Activated CD4-positive, alpha-beta T cell treated with anti-CD3 and anti-CD28 coated beads, Interleukin-2, amount 10 ng/mL, durations not matched to agents 7 days and 5 days (primary cell): ENCODE results near the gene PARD3. TPM values are rescaled to one million over a fixed set of nuclear protein-coding genes. Genes with fewer than 3 reads are reported as not detected.

Experiments used
- CTCF ChIA-PET: fragments of 350-600 bp; sonication (Branson Sonifier 250); formaldehyde crosslinking; loops from one replicate; lab custom pipeline; 2021; ENCODE audit warnings: antibody characterized with exemption; lab: Charles Lee
- POLR2A ChIA-PET: fragments of 350-600 bp; sonication (Branson Sonifier 250); formaldehyde crosslinking; loops from one replicate; lab custom pipeline; 2021; ENCODE audit warnings: antibody characterized with exemption; lab: Charles Lee
- DNase-seq: peaks from one replicate; pipeline ENCODE4 v3.0.0-alpha.2; 2020
- H3K27ac Mint-ChIP-seq: one replicate; pipeline ENCODE4 v1.8.0; 2021; ENCODE audit warnings: mild to moderate bottlenecking, moderate library complexity, mixed read lengths
- H3K27me3 Mint-ChIP-seq: one replicate; pipeline ENCODE4 v1.8.0; 2021; ENCODE audit warnings: mixed read lengths
- H3K36me3 Mint-ChIP-seq: one replicate; pipeline ENCODE4 v1.8.0; 2021; ENCODE audit warnings: low read depth, mixed read lengths
- H3K4me1 Mint-ChIP-seq: one replicate; pipeline ENCODE4 v1.8.0; 2021; ENCODE audit warnings: mixed read lengths
- H3K4me3 Mint-ChIP-seq: one replicate; pipeline ENCODE4 v1.8.0; 2021; ENCODE audit warnings: mild to moderate bottlenecking, moderate library complexity, mixed read lengths
- H3K9me3 Mint-ChIP-seq: one replicate; pipeline ENCODE4 v1.8.0; 2021; ENCODE audit warnings: mixed read lengths
- total RNA-seq, 2 experiments: library from RNA; stranded (reverse); gene quantifications; one replicate each; pipeline ENCODE4 v1.2.3, GENCODE V29; 2021

PARD3 gene
- total RNA-seq, 2 experiments from 2014 or later, result 1.0 to 1.2 TPM

DNA sequence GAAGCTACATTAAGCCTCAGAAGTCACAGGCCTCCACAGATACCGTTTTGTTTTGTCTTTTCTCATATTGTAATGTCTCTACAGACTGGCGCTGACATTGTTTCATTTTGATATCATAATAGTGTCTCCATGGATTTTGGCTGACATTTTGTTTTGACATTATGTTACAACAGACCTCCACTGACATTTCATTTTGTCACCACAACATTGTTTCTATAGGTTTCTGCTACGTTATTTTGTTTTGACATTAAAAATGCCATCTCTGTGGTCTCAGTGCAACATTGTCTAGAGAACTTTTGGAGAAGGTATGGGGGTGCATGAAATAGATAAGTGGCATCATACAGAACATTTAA, 666.8 kb downstream of the PARD3 start:
- Mint-ChIP-seq H3K27ac (no peak overlapping the region), H3K9me3 (no peaks in the 10 kb centered on the region), H3K36me3 (no peaks in the 10 kb centered on the region), H3K4me3 (no peak overlapping the region), H3K27me3 (peaks cover 7% of the 10 kb centered on the region), H3K4me1 (no peaks in the 10 kb centered on the region)
- ChIA-PET POLR2A (no interaction called here), CTCF (no interaction called here)
- DNase-seq, result no peak

DNA sequence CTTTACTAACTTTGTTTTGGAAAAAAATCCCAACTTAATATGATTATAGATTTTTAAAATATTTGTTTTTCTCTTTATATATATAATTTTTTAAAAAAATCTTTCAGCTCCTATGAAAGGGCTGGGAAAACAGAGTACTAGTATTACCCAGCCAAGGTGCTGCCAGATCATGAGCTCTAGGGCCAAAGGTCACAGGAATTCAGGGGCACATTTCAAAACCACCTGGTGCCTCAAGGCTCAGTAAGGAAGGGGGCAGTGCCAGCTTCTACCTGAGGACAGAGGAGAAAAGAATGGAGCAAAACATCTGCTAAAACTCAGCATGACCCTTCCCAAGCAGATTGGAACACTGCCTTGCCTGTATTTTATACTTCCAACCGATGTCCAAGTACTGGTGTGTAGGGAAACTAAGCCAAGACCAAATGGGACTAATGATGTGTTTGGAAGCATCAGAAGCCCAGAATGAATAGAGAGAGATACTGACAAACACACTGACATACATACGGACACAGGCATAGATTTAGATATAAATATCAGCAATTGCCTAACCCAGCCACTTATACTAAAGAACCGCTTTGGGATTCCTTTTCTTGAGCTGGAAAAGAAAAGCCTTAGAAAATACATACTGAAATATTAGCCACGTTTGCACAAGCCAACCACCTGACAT, 667.3 kb downstream of the PARD3 start:
- no peak overlapping the region for H3K27ac Mint-ChIP-seq
- H3K4me3 Mint-ChIP-seq, result no peak overlapping the region
- ChIA-PET CTCF (interaction anchor here (1.3 kb wide), 1 partner anchor 10 kb away, joined by 3 read pairs; no protein-coding TSS in a partner anchor), POLR2A (no interaction called here)
- H3K36me3 Mint-ChIP-seq, result no peaks in the 10 kb centered on the region
- DNase-seq, result no peak
- H3K4me1 Mint-ChIP-seq, result no peaks in the 10 kb centered on the region
- H3K9me3 Mint-ChIP-seq, result no peaks in the 10 kb centered on the region
- H3K27me3 Mint-ChIP-seq, result peaks cover 7% of the 10 kb centered on the region

DNA sequence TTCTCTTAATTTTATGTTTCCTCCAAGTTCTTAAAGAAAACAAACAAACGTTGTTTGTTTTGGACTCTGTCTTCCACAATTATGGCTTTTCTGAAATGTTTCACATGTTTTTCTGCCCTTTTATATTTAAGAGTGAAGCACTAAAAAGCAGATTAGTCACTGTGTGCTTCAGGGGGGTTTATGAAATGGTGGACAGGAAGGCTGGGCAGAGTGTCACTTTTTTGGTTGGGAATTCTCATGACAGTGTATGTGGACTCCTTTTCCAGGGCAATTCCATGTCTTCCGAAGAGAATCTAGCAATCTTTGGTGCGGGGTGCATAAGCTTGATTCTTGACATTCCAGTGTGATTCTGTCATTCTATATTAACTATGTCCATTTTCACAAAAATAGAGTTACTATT, 669.4 kb downstream of the PARD3 start:
- no peak overlapping the region for H3K27ac Mint-ChIP-seq
- H3K27me3 Mint-ChIP-seq, result peaks cover 7% of the 10 kb centered on the region
- POLR2A ChIA-PET, result no interaction called here
- CTCF ChIA-PET, result interaction anchor here (1.2 kb wide), 1 partner anchor 11 kb away, joined by 3 read pairs; no protein-coding TSS in a partner anchor
- no peaks in the 10 kb centered on the region for H3K36me3 Mint-ChIP-seq
- DNase-seq, result no peak
- no peaks in the 10 kb centered on the region for H3K9me3 Mint-ChIP-seq
- no peaks in the 10 kb centered on the region for H3K4me1 Mint-ChIP-seq
- no peak overlapping the region for H3K4me3 Mint-ChIP-seq

DNA sequence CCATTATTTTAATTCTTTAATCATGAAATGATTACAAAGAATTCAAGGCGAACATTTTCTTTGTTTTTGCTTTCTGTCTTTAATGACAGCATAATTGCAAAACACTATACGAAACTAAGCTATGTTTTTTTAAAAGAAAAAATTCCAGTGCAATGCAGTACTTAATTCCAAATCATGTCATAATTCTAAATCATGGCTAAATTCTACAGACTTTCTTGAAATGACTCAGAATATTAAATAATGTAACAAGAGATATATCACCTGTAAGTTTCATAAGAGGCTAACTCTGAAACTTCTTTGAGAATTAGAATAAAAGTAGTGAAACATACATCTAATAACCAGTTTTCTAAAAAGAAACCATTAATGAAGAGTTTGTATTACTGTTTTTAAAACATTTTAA, 671.6 kb downstream of the PARD3 start:
- ChIA-PET CTCF (no interaction called here), POLR2A (no interaction called here)
- Mint-ChIP-seq H3K4me3 (no peak overlapping the region), H3K27ac (no peak overlapping the region), H3K27me3 (peaks cover 4% of the 10 kb centered on the region), H3K36me3 (no peaks in the 10 kb centered on the region), H3K9me3 (no peaks in the 10 kb centered on the region), H3K4me1 (no peaks in the 10 kb centered on the region)
- no peak for DNase-seq

DNA sequence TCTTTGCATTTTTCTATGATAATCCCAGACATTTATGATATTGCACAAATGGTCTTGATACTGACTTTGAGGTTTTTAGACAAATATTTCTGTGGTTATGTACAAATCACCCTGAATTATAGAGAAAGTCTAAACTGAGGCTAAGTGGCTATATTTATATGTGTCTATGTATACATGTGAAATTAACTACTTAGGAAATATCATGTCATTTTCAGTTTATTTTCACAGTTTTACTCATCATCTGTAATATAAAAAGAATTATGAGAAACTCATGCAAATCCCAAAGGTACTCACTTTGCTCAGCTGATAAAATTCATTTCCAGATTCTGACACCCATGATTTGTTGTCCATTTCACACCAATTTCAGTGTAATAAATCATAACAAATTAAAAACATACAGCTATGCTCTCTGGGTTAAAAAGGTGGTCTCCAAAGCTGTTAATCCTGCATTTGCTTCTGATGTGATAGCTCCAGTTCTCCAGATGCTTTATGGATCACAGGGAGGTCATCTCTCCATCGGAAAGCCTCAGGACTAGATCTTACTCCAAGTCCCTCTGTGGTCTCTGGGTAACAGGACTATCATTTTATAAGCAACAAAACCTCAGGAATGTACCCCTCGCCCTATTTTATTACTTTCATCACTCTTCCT, 673.9 kb downstream of the PARD3 start:
- ChIA-PET CTCF (no interaction called here), POLR2A (no interaction called here)
- Mint-ChIP-seq H3K36me3 (no peaks in the 10 kb centered on the region), H3K27ac (no peak overlapping the region), H3K9me3 (no peaks in the 10 kb centered on the region), H3K4me1 (no peaks in the 10 kb centered on the region), H3K4me3 (no peak overlapping the region), H3K27me3 (peaks cover 4% of the 10 kb centered on the region)
- DNase-seq, result no peak

DNA sequence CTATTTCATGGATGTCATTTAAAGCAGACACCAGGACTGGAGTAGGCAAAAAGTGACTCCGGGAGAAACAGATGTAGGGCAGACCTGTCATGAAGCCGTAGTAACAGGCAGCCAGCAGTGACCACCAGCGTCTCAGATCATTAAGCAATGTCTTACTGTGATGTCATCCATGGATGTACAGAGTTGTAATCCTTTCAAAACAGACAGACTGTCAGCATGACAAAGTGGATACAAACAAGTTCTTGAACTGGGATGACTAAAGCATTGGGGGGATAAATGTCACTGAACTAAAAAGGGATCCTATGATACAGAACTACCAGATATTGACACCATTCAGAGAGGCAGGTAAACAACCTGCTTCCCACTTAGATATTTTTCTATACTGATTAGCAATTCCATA, 675.5 kb downstream of the PARD3 start:
- CTCF ChIA-PET, result no interaction called here
- H3K27me3 Mint-ChIP-seq, result peaks cover 2% of the 10 kb centered on the region
- POLR2A ChIA-PET, result no interaction called here
- no peak overlapping the region for H3K27ac Mint-ChIP-seq
- no peaks in the 10 kb centered on the region for H3K4me1 Mint-ChIP-seq
- no peak for DNase-seq
- H3K36me3 Mint-ChIP-seq, result no peaks in the 10 kb centered on the region
- no peaks in the 10 kb centered on the region for H3K9me3 Mint-ChIP-seq
- H3K4me3 Mint-ChIP-seq, result no peak overlapping the region

DNA sequence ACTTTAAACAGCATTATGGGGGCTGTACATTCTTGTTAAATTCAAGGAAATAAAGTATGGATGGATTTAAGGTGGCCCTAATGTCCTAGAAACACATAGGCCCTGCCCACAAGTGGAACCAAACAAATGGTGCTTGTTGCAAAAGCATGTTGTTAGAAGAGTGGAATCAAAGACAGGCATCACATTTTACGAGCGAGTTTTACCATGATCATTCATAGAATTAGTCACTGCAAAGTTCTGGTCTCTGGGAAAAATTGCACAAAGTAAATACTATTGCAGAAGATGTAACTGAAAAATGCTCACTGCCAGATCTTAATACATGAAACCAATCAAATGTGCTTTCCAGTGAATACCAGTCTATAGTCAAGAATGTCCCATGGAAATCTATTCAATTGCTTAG, 677.1 kb downstream of the PARD3 start:
- ChIA-PET POLR2A (no interaction called here), CTCF (interaction anchor here (1.3 kb wide), 1 partner anchor 9 kb away, joined by 3 read pairs; no protein-coding TSS in a partner anchor)
- H3K4me1 Mint-ChIP-seq, result no peaks in the 10 kb centered on the region
- no peak overlapping the region for H3K4me3 Mint-ChIP-seq
- H3K27me3 Mint-ChIP-seq, result no peaks in the 10 kb centered on the region
- no peak for DNase-seq
- no peaks in the 10 kb centered on the region for H3K36me3 Mint-ChIP-seq
- no peak overlapping the region for H3K27ac Mint-ChIP-seq
- no peaks in the 10 kb centered on the region for H3K9me3 Mint-ChIP-seq

DNA sequence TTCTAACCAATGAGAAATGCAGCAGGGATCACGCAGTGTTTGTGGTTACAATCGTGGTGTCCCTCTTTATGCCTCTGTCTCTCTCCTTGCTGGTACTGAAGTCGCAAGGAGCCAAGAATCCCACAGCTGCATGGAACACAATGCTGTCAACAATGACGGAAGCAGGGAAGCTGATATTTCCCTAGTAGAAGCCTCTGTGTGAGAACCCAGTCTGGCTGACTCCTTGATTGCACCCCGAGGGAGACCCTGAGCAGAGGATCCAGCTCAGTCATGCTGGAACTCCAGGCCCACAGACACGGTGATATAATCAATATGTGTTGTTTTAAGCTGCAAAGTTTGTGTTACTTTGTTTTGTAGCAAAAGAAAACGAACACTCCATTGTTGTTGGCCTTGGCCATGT, 677.9 kb downstream of the PARD3 start:
- no peaks in the 10 kb centered on the region for H3K9me3 Mint-ChIP-seq
- no peaks in the 10 kb centered on the region for H3K4me1 Mint-ChIP-seq
- no peak overlapping the region for H3K4me3 Mint-ChIP-seq
- no peak for DNase-seq
- H3K27me3 Mint-ChIP-seq, result no peaks in the 10 kb centered on the region
- CTCF ChIA-PET, result interaction anchor here (1.3 kb wide), 1 partner anchor 10 kb away, joined by 3 read pairs; no protein-coding TSS in a partner anchor
- no peaks in the 10 kb centered on the region for H3K36me3 Mint-ChIP-seq
- H3K27ac Mint-ChIP-seq, result no peak overlapping the region
- POLR2A ChIA-PET, result no interaction called here

DNA sequence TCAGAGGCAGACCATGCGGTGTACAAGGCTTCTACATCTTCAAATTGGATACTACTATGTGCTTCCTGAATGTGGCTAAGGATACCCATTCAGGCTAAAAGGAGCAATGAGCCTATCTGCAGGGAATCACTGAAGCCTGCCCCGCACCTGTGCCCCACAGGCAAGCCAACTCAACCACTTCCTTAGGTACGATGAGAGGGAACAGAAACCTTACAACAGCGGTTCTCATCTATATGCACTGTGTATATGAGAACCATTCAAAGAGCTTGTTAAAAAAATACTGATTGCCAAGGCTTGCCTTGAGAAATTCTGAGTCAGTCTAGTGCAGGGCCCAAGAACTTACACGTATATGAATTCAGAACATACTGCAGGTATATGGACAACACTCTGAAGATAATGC, 679.6 kb downstream of the PARD3 start:
- DNase-seq, result no peak
- Mint-ChIP-seq H3K4me3 (no peak overlapping the region), H3K27ac (no peak overlapping the region), H3K4me1 (no peaks in the 10 kb centered on the region), H3K36me3 (no peaks in the 10 kb centered on the region), H3K9me3 (no peaks in the 10 kb centered on the region), H3K27me3 (no peaks in the 10 kb centered on the region)
- ChIA-PET POLR2A (no interaction called here), CTCF (no interaction called here)

DNA sequence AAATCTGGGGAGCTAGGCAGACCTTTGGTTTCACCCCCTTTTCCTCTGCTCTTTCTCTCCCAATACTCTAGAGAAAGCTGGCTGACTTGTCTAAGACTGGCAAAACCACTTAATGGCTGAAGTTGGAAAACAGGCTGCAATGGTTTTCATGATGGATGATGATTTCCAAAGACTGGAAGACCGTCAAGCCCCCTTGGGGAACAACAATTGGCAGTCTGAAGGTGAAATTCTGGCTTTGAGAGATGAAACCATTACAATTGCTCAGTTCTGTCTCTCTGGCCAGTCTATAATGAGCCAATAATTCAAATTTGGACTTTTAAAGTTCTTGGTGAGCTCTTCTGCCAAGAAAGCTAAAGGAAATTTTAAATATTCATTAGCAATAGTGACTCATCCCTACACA, 680.5 kb downstream of the PARD3 start:
- no peak overlapping the region for H3K4me3 Mint-ChIP-seq
- no peak for DNase-seq
- no peaks in the 10 kb centered on the region for H3K27me3 Mint-ChIP-seq
- POLR2A ChIA-PET, result no interaction called here
- CTCF ChIA-PET, result interaction anchor here (1.3 kb wide), 1 partner anchor 11 kb away, joined by 3 read pairs; no protein-coding TSS in a partner anchor
- no peaks in the 10 kb centered on the region for H3K4me1 Mint-ChIP-seq
- no peak overlapping the region for H3K27ac Mint-ChIP-seq
- H3K9me3 Mint-ChIP-seq, result peaks cover 5% of the 10 kb centered on the region
- H3K36me3 Mint-ChIP-seq, result no peaks in the 10 kb centered on the region

DNA sequence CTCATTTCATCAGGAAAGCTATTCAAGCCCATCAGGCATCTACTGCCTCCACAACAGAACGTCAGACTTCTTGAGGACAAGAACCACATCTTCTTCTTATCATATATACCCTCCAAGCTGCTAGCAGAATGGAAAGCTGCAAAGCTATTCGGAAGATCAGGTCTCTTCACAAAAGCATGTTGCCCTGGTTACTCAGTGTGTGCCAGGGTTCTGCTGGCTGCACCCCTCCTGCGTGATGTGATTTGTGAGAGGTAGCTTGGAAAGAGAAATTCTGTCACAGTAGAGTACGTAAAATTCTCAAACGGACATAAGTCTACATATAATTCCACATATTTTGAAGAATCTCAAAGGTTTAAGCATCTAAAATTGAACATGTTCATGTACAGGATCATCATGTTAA, 681.7 kb downstream of the PARD3 start:
- no peak for DNase-seq
- CTCF ChIA-PET, result no interaction called here
- H3K27ac Mint-ChIP-seq, result no peak overlapping the region
- H3K27me3 Mint-ChIP-seq, result no peaks in the 10 kb centered on the region
- no peaks in the 10 kb centered on the region for H3K4me1 Mint-ChIP-seq
- POLR2A ChIA-PET, result no interaction called here
- no peak overlapping the region for H3K4me3 Mint-ChIP-seq
- no peaks in the 10 kb centered on the region for H3K36me3 Mint-ChIP-seq
- H3K9me3 Mint-ChIP-seq, result peaks cover 5% of the 10 kb centered on the region

DNA sequence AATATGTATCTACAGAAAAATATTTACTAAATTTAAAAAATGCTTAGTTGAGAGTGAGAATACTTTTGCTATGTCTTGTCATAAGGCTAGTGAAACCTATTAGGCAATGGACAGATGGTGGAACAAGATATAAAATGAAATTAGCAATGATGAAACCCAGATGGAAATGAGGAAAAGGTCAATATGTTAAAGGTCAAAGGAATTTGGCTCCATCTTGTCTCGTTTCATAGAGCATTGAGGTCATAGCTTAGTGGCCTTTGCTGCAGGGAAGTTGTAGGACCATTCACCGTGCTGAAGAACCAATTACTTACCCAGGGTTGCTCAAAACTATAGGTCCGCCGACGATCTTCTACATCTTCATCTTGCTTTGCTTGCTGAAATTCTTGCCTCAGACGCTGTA, 683.9 kb downstream of the PARD3 start:
- H3K4me3 Mint-ChIP-seq, result no peak overlapping the region
- ChIA-PET POLR2A (no interaction called here), CTCF (no interaction called here)
- no peak overlapping the region for H3K27ac Mint-ChIP-seq
- H3K36me3 Mint-ChIP-seq, result no peaks in the 10 kb centered on the region
- H3K27me3 Mint-ChIP-seq, result peaks cover 2% of the 10 kb centered on the region
- peaks cover 5% of the 10 kb centered on the region for H3K9me3 Mint-ChIP-seq
- H3K4me1 Mint-ChIP-seq, result no peaks in the 10 kb centered on the region
- DNase-seq, result no peak

DNA sequence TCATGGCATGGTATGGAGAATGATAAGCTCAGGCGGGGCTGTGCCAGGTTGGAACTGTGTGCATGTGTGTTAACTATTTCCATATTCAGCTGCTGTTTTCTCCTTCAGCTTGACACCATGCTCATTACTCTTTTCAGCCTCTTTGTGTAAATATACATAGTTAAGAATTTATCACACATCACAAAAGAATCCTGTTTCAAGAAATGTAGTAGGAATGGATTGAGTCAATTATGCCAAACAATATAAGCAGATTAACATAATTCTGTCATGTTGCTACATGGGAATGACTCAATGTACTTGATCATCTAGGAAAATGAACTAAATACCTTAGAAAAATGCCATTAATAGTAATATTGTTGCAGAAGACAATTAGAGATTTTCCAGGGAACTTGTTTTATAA, 687.4 kb downstream of the PARD3 start:
- POLR2A ChIA-PET, result no interaction called here
- no peaks in the 10 kb centered on the region for H3K36me3 Mint-ChIP-seq
- H3K9me3 Mint-ChIP-seq, result peaks cover 5% of the 10 kb centered on the region
- H3K27ac Mint-ChIP-seq, result no peak overlapping the region
- DNase-seq, result no peak
- peaks cover 2% of the 10 kb centered on the region for H3K27me3 Mint-ChIP-seq
- peaks cover 3% of the 10 kb centered on the region for H3K4me1 Mint-ChIP-seq
- CTCF ChIA-PET, result no interaction called here
- no peak overlapping the region for H3K4me3 Mint-ChIP-seq
